ENCODE data around the gene RAB11B. TPM values are rescaled to one million over a fixed set of nuclear protein-coding genes. Genes with fewer than 3 reads are reported as not detected.

The RAB11B gene
- total RNA-seq, 1 experiment from 2014 or later: 140 TPM

DNA sequence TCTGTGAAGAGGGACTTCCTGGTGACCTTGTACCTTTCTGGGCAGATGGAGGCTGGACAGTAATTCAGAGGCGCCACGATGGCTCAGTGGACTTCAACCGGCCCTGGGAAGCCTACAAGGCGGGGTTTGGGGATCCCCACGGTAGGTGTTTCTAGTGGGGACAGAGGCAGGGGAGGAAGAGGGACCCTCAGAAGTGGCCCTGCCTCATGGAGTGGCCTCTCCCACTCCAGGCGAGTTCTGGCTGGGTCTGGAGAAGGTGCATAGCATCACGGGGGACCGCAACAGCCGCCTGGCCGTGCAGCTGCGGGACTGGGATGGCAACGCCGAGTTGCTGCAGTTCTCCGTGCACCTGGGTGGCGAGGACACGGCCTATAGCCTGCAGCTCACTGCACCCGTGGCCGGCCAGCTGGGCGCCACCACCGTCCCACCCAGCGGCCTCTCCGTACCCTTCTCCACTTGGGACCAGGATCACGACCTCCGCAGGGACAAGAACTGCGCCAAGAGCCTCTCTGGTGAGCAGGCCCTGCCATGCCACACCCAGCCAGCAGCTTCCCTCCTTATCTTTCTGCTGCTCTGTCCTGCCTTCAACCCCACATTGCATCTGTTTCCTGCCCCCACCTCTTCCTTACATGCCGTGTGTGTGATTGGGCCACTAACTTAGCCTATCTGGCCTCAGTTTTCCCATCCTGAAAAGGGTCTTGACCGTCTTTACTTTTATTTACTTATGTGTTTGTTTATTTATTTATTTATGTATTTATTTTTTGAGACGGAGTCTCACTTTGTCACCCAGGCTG is 19.0 kb upstream of the RAB11B start:
- RAD21 ChIA-PET (ENCODE audit: low non-redundant PET in 1 of 2, low total read pairs in 2 of 2, uncharacterized antibody in 2 of 2, unreplicated experiment in 2 of 2): no interaction called here
- ATAC-seq (no peak), DNase-seq (ENCODE audit: low read depth, low spot score) (no peak)
- intact Hi-C loops (cut with micrococcal nuclease): no loop called here
- H2AFZ ChIP-seq (ENCODE audit: low read depth, low read length, poor library complexity, severe bottlenecking): no peak overlapping the region
- H3K9ac ChIP-seq (ENCODE audit: low read length): no peak overlapping the region
- no peaks in the 10 kb centered on the region for H3K9me2 ChIP-seq (ENCODE audit: insufficient read depth)
- H4K20me1 ChIP-seq (ENCODE audit: insufficient read depth): no peaks in the 10 kb centered on the region
- no peaks in the 10 kb centered on the region for H3K79me2 ChIP-seq (ENCODE audit: insufficient read depth, low read length)
- peaks cover 17 to 20% of the 10 kb centered on the region in 2 experiments for H3K4me1 ChIP-seq (ENCODE audit: control insufficient read depth in 1 of 2, insufficient read depth in 2 of 2, low read length in 2 of 2)
- H3K36me3 ChIP-seq (ENCODE audit: control insufficient read depth in 1 of 2, insufficient read depth in 2 of 2, low read length in 2 of 2): no peaks in the 10 kb centered on the region; a peak in 1 of 4 replicates
- no peak overlapping the region for H3K27ac ChIP-seq (ENCODE audit: low read depth, low read length)
- no peaks in the 10 kb centered on the region for H3K9me3 ChIP-seq (ENCODE audit: control insufficient read depth in 1 of 2, insufficient read depth in 1 of 2, low read depth in 1 of 2, low read length in 2 of 2)
- H3K4me2 ChIP-seq (ENCODE audit: low read length): no peak overlapping the region
- POLR2A ChIA-PET: no interaction called here
- BruUV-seq (replicated peaks): no TSS peak
- TF ChIP-seq, protein P1, sequence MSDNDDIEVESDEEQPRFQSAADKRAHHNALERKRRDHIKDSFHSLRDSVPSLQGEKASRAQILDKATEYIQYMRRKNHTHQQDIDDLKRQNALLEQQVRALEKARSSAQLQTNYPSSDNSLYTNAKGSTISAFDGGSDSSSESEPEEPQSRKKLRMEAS (IDR thresholded peaks at IDR 0.05): no peak
- TF ChIP-seq ZNF274 (IDR thresholded peaks at IDR 0.05; ENCODE audit: low read depth, low read length) (no peak), FOSL1 (IDR thresholded peaks at IDR 0.05; ENCODE audit: low read depth) (no peak), ELF1 (IDR thresholded peaks at IDR 0.05; ENCODE audit: borderline replicate concordance, low read depth) (no peak), JUND (IDR thresholded peaks at IDR 0.05) (no peak), SRF (IDR thresholded peaks at IDR 0.05; ENCODE audit: low read depth) (no peak), TCF7L2 (IDR thresholded peaks at IDR 0.05; ENCODE audit: borderline replicate concordance, extremely low read depth, insufficient read depth, insufficient read length) (no peak), ZFX (IDR thresholded peaks at IDR 0.05) (no peak), POLR2A (IDR thresholded peaks at IDR 0.05; ENCODE audit: borderline replicate concordance, extremely low read depth, insufficient read depth, insufficient read length) (no peak), SP1 (IDR thresholded peaks at IDR 0.05; ENCODE audit: low read depth) (no peak), CBX3 (IDR thresholded peaks at IDR 0.05; ENCODE audit: low read depth) (no peak), EGR1 (IDR thresholded peaks at IDR 0.05; ENCODE audit: low read depth) (no peak), EZH2phosphoT487 (IDR thresholded peaks at IDR 0.05; ENCODE audit: borderline replicate concordance) (no peak)
- TF ChIP-seq, protein P2, sequence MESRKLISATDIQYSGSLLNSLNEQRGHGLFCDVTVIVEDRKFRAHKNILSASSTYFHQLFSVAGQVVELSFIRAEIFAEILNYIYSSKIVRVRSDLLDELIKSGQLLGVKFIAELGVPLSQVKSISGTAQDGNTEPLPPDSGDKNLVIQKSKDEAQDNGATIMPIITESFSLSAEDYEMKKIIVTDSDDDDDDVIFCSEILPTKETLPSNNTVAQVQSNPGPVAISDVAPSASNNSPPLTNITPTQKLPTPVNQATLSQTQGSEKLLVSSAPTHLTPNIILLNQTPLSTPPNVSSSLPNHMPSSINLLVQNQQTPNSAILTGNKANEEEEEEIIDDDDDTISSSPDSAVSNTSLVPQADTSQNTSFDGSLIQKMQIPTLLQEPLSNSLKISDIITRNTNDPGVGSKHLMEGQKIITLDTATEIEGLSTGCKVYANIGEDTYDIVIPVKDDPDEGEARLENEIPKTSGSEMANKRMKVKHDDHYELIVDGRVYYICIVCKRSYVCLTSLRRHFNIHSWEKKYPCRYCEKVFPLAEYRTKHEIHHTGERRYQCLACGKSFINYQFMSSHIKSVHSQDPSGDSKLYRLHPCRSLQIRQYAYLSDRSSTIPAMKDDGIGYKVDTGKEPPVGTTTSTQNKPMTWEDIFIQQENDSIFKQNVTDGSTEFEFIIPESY (IDR thresholded peaks at IDR 0.05; ENCODE audit: extremely low read depth, insufficient replicate concordance, low read length): no peak
- no peak overlapping the region for H3K4me3 ChIP-seq (replicated peaks in 1 of 2; ENCODE audit: low read depth in 1 of 2, low read length in 2 of 2)
- H3K27me3 ChIP-seq (ENCODE audit: insufficient read depth, low read length): no peaks in the 10 kb centered on the region
- CTCF ChIA-PET: interaction anchor here (1.2 kb wide), 1 partner anchor 208 kb away, joined by 4 read pairs; no protein-coding TSS in a partner anchor
